WERI-Rb-1 (cell line): ENCODE measurements around the gene ZNHIT2.
"Not testable (repeated sequence)": the region's sequence is repeated elsewhere in the genome, so short reads cannot be mapped to it uniquely, and the experiment has no call there.

Experiments
- DNase-seq: peaks from one replicate; pipeline ENCODE4 v3.0.0-alpha.2; 2020
- H3K27ac ChIP-seq: fragments of 250-450 bp; sonication (Bioruptor Pico); 2 replicates; pipeline ENCODE4 v1.5.1; 2020; ENCODE audit warnings: mild to moderate bottlenecking, moderate library complexity
- H3K27me3 ChIP-seq: fragments of 250-450 bp; sonication (Bioruptor Pico); 2 replicates; pipeline ENCODE4 v1.5.1; 2021; ENCODE audit warnings: mild to moderate bottlenecking, low read depth, moderate library complexity; ENCODE audit not compliant: insufficient read depth, severe bottlenecking
- H3K36me3 ChIP-seq: fragments of 250-450 bp; sonication (Bioruptor Pico); 2 replicates; pipeline ENCODE4 v1.5.1; 2020; ENCODE audit warnings: mild to moderate bottlenecking, moderate library complexity
- H3K4me3 ChIP-seq: 2 replicates; pipeline ENCODE4 v1.5.1; 2011; ENCODE audit warnings: low read depth, mild to moderate bottlenecking, control low read depth, low read length
- H3K9me3 ChIP-seq: fragments of 250-450 bp; sonication (Bioruptor Pico); 2 replicates; pipeline ENCODE4 v1.5.1; 2021; ENCODE audit warnings: mild to moderate bottlenecking, moderate library complexity; ENCODE audit not compliant: severe bottlenecking
- CTCF ChIP-seq: IDR thresholded peaks from 2 replicates; pipeline ENCODE4 v1.5.1; 2011; ENCODE audit warnings: low read depth, mild to moderate bottlenecking, control low read depth, inconsistent platforms, low read length

The ZNHIT2 gene

DNA sequence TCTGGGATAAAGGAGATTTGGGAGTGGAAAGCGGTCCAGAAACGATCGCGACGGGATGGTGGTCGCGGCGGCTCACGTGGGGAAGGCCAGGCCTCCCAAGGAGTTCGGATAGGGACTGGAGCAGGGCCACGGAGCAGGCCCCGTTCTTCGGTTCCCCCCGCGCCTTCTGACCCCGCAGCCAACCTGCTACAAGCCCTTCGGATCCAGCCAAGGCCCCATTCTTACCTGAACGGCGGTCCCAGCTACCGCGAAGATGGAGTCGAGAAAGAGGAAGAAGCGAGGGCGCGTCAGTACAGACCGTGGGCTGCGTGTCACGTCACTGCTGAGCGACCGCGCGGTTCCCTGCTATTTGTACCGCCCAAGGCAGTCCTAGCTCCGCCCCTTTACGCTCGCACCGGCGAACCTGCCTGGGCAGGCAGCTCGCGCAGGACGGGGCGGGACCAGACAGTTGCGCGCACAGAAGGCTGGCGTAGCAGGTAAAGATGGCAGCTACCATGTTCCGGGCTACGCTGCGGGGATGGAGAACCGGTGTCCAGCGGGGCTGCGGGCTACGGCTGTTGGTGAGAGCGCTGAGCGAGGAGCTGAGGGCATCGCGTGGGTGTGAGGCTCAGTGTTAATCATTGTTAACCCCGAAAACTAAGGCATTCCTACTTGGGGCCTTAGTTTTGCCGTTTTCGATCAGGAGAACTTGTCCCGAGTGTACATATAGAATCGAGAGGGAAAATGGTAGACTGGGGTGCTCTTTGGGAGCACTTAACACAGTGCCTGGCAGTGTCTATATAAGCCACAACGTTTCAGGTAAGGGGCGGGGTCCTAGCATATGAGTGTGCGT lies 4.6 kb upstream of the ZNHIT2 start, which contains the start of the genes FAU and MRPL49:
FAU (minus strand) TSS at position 270 of the 832 bp plus-strand sequence. CDS start 321 bp downstream, outside the sequence.
MRPL49 (plus strand) TSS at position 457 of the 832 bp plus-strand sequence; CDS start at position 483, 26 bp downstream.
- TF ChIP-seq CTCF: no peak
- Histone ChIP-seq H3K27me3 (no peaks in the 10 kb centered on the region), H3K27ac (peak within 1 kb of the TSS; percentile 90), H3K4me3 (peak within 1 kb of the TSS; percentile 81), H3K36me3 (peaks cover 82% of the 10 kb centered on the region), H3K9me3 (no peaks in the 10 kb centered on the region)
- peak; percentile 99 for DNase-seq

DNA sequence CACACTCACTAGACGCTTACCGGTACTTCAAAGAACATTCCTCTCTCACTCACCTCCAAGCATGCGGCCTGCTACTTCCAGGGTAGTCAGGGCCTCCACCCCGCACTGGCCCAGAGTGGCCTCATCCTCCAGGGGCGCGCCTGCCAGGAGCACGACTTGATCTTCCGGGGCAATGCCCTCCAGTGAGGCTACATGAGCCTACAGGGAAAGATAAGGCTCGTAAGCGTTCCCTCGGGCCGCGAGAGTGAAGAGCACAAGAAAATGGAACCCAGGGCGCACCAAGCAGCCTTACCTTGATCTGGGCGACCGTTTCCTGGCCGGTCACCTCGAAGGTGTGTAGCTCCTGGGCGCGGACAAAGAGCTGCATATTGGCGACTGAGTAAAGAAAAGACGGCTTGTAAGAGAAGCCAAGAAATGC lies 4.0 kb upstream of the ZNHIT2 start:
- H3K4me3 ChIP-seq: peak overlapping the region; percentile 81
- no peaks in the 10 kb centered on the region for H3K9me3 ChIP-seq
- peaks cover 78% of the 10 kb centered on the region for H3K36me3 ChIP-seq
- no peak for DNase-seq
- H3K27ac ChIP-seq: peak overlapping the region; percentile 79
- no peaks in the 10 kb centered on the region for H3K27me3 ChIP-seq
- TF ChIP-seq CTCF: no peak

- no peak overlapping the region; the same call in 1 of the 2 replicates for H3K27ac ChIP-seq
- H3K27me3 ChIP-seq: no peaks in the 10 kb centered on the region
- peak overlapping the region; percentile 81 for H3K4me3 ChIP-seq
- TF ChIP-seq CTCF: no peak
- H3K36me3 ChIP-seq: peaks cover 75% of the 10 kb centered on the region
- no peaks in the 10 kb centered on the region for H3K9me3 ChIP-seq
- no peak for DNase-seq
Measured at GRCh38 chr11:65120831-65121230, 3.3 kb upstream of the ZNHIT2 start.

DNA sequence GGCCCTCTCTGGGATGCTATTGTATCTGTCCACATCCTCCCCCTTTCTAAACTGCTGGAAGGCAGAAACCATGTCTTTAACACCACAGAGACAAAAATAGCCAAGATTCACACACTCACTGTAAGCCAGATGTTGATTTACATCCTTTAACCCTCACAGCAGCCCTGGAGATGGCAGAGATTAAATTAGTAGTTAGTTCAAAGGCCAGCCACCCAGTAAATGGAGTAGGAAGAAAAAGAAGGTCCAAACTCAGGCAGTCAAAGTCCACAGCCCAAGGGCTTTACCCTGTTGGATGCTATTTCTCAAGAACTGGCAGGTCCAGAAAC lies 2.1 kb upstream of the ZNHIT2 start:
- no peaks in the 10 kb centered on the region for H3K9me3 ChIP-seq
- no peak overlapping the region for H3K27ac ChIP-seq
- TF ChIP-seq CTCF: no peak
- DNase-seq: no peak
- H3K36me3 ChIP-seq: peaks cover 70% of the 10 kb centered on the region
- no peaks in the 10 kb centered on the region for H3K27me3 ChIP-seq
- no peak overlapping the region for H3K4me3 ChIP-seq

GRCh38 chr11:65118891-65119669 lies 1.6 kb upstream of the ZNHIT2 start:
- not testable (repeated sequence) for DNase-seq, H3K4me3 ChIP-seq, H3K27me3 ChIP-seq, H3K27ac ChIP-seq, H3K9me3 ChIP-seq
- peaks cover 65% of the 10 kb centered on the region for H3K36me3 ChIP-seq
